Right lobe of liver (tissue), 4 donors: ENCODE measurements around the gene WDR75.

Source experiments
- CTCF ChIP-seq, 4 donors: fragments of 200-600 bp in 3 of 4; fragments of 450-650 bp in 1 of 4; IDR thresholded peaks; one replicate each; pipeline versions ENCODE4 v1.5.1 to v1.8.0; 2016 to 2022; ENCODE audit warnings: antibody characterized with exemption in 4 of 4, mild to moderate bottlenecking in 2 of 4
- POLR2A ChIP-seq: fragments of 450-650 bp; IDR thresholded peaks from one replicate; pipeline ENCODE4 v1.6.1; 2017; ENCODE audit warnings: antibody characterized with exemption, mild to moderate bottlenecking
- donor health status: DM: no; HTN: no; CAD: no.
- donor health status: DM: no; HTN: no; CAD: no.
- donor health status: DM: no; HTN: yes; CAD: no.

DNA sequence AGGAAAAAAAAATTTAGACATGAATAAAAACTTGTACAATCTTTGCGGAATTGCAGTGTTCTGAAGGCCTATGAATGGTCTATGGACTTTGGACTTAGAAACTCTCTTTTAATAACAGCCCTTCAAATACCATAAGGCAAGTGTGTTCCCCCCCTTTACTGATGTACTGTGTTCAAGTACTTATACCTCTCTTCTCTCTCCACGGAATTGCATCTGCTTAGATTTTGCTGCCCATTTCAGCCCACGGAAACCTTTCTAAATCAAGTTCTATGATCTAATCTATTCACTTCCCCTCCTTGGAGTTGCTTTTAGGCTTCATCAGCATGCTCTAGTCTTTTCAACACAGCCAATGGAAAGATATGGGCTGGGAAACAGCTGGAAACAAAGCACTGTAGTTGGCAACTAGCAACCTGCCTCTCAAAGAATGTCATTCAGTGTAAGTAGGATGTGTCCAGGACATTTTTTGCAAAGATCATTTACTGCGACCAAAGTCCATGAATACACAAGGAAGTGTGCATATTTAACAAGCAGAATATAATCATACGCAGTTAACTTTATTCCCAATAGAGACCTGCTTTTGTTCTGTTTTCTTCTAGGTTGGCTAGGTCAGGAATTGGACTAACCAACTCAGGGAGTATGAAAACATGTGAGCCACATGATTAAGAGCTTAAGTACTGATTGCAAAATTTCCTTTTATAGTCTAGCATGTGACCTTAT is 81.3 kb downstream of the WDR75 start:
- TF ChIP-seq POLR2A (no peak), CTCF (IDR thresholded peaks at IDR 0.05) (no peak)
